ENCODE measurements around the gene SLC4A5. TPM values are rescaled to one million over a fixed set of nuclear protein-coding genes. Genes with fewer than 3 reads are reported as not detected.

SLC4A5 gene
- polyA plus RNA-seq, 1 of the 3 experiments (the other 2 are of a cell fraction): 0.25 TPM

DNA sequence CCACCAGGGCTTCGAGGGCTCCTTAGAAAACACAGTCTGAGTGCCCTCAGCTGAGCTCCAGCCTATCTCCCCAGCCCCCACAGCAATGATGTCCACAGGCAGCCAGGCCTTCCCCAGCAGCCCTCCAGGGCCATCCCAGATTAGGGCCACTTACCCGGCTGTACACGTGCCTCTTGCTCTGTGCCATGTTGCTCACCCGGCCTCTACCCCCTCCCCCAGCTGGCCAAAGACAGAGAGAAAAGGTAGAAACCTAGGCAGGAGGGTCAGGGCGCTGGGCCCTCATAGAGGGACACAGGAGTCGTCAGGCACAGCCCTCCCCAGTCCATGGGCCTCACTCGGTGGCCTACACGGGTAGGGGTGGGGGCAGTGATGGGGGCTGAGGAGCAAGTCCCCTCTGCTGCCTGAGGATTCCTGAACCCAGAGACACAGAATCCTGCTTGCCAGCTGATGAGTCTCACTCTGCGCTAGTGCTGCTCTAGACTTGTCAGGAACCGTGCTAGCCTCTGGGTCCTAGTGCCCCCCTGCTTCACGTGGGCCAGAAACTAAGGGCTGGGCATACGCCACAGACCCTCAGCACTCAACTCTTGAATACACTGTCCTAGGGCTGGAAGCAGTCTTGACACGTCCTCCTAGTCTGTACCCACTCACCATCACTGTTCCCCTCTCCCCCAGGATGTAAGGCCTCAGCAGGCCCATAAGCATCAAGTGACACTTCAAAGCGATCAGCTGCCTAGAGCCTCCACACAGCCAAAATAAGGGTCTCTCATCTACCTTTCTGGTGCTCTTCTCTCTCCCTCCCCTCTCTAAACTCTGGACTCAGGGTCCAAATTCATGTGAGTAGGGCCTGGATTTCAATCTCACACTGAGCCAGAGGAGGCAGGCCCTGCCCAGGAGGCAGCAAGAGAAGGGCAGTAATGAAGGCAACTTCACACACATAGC lies 36.9 kb upstream of the SLC4A5 start, which contains the start of gene DCTN1 (continued):
- TF ChIP-seq, protein P1, sequence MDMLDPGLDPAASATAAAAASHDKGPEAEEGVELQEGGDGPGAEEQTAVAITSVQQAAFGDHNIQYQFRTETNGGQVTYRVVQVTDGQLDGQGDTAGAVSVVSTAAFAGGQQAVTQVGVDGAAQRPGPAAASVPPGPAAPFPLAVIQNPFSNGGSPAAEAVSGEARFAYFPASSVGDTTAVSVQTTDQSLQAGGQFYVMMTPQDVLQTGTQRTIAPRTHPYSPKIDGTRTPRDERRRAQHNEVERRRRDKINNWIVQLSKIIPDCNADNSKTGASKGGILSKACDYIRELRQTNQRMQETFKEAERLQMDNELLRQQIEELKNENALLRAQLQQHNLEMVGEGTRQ (IDR thresholded peaks at IDR 0.05; ENCODE audit: borderline replicate concordance, low read depth, low read length): no peak
- no peak for TF ChIP-seq TAF1 (IDR thresholded peaks at IDR 0.05; ENCODE audit: borderline replicate concordance, low read depth, low read length)
- TF ChIP-seq, protein P2, sequence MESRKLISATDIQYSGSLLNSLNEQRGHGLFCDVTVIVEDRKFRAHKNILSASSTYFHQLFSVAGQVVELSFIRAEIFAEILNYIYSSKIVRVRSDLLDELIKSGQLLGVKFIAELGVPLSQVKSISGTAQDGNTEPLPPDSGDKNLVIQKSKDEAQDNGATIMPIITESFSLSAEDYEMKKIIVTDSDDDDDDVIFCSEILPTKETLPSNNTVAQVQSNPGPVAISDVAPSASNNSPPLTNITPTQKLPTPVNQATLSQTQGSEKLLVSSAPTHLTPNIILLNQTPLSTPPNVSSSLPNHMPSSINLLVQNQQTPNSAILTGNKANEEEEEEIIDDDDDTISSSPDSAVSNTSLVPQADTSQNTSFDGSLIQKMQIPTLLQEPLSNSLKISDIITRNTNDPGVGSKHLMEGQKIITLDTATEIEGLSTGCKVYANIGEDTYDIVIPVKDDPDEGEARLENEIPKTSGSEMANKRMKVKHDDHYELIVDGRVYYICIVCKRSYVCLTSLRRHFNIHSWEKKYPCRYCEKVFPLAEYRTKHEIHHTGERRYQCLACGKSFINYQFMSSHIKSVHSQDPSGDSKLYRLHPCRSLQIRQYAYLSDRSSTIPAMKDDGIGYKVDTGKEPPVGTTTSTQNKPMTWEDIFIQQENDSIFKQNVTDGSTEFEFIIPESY (IDR thresholded peaks at IDR 0.05; ENCODE audit: borderline replicate concordance, low read depth): no peak
- no peak for TF ChIP-seq RFX5 (IDR thresholded peaks at IDR 0.05; ENCODE audit: low read length)
- TF ChIP-seq GATA2 (CRISPR knock-in tag; IDR thresholded peaks at IDR 0.05): peak; percentile 9; the same call in 1 of the 2 replicates
- no peak for TF ChIP-seq YY1 (IDR thresholded peaks at IDR 0.05; ENCODE audit: low read depth)
- no peak for TF ChIP-seq NFIC (IDR thresholded peaks at IDR 0.05; ENCODE audit: borderline replicate concordance)
- TF ChIP-seq ELF1 (IDR thresholded peaks at IDR 0.05): no peak
- TF ChIP-seq, protein P3, sequence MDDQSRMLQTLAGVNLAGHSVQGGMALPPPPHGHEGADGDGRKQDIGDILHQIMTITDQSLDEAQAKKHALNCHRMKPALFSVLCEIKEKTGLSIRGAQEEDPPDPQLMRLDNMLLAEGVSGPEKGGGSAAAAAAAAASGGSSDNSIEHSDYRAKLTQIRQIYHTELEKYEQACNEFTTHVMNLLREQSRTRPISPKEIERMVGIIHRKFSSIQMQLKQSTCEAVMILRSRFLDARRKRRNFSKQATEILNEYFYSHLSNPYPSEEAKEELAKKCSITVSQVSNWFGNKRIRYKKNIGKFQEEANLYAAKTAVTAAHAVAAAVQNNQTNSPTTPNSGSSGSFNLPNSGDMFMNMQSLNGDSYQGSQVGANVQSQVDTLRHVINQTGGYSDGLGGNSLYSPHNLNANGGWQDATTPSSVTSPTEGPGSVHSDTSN (IDR thresholded peaks at IDR 0.05): peak; percentile 59
- TF ChIP-seq RAD21 (IDR thresholded peaks at IDR 0.05; ENCODE audit: low read length): no peak
- no peak for TF ChIP-seq NRF1 (IDR thresholded peaks at IDR 0.05; ENCODE audit: low read depth, low read length)
- TF ChIP-seq, protein P4, sequence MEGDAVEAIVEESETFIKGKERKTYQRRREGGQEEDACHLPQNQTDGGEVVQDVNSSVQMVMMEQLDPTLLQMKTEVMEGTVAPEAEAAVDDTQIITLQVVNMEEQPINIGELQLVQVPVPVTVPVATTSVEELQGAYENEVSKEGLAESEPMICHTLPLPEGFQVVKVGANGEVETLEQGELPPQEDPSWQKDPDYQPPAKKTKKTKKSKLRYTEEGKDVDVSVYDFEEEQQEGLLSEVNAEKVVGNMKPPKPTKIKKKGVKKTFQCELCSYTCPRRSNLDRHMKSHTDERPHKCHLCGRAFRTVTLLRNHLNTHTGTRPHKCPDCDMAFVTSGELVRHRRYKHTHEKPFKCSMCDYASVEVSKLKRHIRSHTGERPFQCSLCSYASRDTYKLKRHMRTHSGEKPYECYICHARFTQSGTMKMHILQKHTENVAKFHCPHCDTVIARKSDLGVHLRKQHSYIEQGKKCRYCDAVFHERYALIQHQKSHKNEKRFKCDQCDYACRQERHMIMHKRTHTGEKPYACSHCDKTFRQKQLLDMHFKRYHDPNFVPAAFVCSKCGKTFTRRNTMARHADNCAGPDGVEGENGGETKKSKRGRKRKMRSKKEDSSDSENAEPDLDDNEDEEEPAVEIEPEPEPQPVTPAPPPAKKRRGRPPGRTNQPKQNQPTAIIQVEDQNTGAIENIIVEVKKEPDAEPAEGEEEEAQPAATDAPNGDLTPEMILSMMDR (IDR thresholded peaks at IDR 0.05): no peak

DNA sequence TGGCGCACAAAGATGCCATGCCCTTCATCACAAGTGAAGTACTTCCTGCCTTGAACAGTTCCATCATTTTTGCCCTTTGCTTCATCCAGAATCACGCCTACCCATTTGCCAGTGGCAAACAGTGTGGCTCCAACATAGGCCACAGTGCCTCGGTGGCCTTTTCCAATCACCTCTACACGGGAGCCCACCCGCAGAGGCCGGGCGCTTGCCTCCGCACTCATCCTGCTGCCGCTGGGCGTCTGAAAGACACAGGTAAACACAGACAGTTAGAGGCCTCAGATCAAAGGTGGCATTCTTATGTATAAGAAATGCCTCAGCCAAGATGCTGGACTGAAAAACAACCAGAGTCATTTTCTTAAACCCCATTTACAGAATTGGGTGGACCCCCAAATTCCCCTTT lies 34.8 kb upstream of the SLC4A5 start:
- no peak overlapping the region for H3K9ac ChIP-seq
- 94% methylated on average over 10 of the region's 10 CpGs for WGBS (ENCODE audit: low lambda C conversion rate)
- H3K4me1 ChIP-seq (ENCODE audit: control insufficient read depth in 1 of 2, insufficient read depth in 2 of 2, low read depth in 1 of 2, low read length in 1 of 2): peaks cover 12 to 38% of the 10 kb centered on the region in 2 experiments; a peak in 2 of 4 replicates
- H3K9me2 ChIP-seq: no peaks in the 10 kb centered on the region
- no peaks in the 10 kb centered on the region for H3K9me3 ChIP-seq
- POLR2A ChIA-PET: no interaction called here
- H3K4me2 ChIP-seq: no peak overlapping the region
- H2AFZ ChIP-seq (ENCODE audit: low read depth): no peak overlapping the region
- no peaks in the 10 kb centered on the region for H3F3A ChIP-seq (replicated peaks; ENCODE audit: insufficient read depth)
- DNase-seq: no peak
- CTCF ChIA-PET: no interaction called here
- no peak overlapping the region for H3K27ac ChIP-seq (ENCODE audit: low read depth in 2 of 2, low read length in 1 of 2)
- peaks cover 62% of the 10 kb centered on the region for H3K79me2 ChIP-seq (ENCODE audit: insufficient read depth)
- H3K27me3 ChIP-seq (ENCODE audit: insufficient read depth): no peaks in the 10 kb centered on the region
- H3K36me3 ChIP-seq (replicated peaks in 1 of 2; ENCODE audit: control insufficient read depth in 1 of 2, insufficient read depth in 2 of 2, low read length in 1 of 2): peaks cover 0 to 24% of the 10 kb centered on the region in 2 experiments
- peaks cover 44% of the 10 kb centered on the region for H4K20me1 ChIP-seq (ENCODE audit: insufficient read depth)
- no peak overlapping the region for H3K4me3 ChIP-seq (ENCODE audit: low read depth in 2 of 2, low read length in 1 of 2)
- TF ChIP-seq, protein P5, sequence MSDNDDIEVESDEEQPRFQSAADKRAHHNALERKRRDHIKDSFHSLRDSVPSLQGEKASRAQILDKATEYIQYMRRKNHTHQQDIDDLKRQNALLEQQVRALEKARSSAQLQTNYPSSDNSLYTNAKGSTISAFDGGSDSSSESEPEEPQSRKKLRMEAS (IDR thresholded peaks at IDR 0.05; ENCODE audit: low read depth): no peak
- TF ChIP-seq RFX5 (IDR thresholded peaks at IDR 0.05; ENCODE audit: low read length): no peak
- no peak for TF ChIP-seq EZH2phosphoT487 (IDR thresholded peaks at IDR 0.05; ENCODE audit: borderline replicate concordance, low read depth)
- TF ChIP-seq, protein P3 (IDR thresholded peaks at IDR 0.05): no peak
- TF ChIP-seq, protein P1 (IDR thresholded peaks at IDR 0.05; ENCODE audit: borderline replicate concordance, low read depth, low read length): no peak
- no peak for TF ChIP-seq TAF1 (IDR thresholded peaks at IDR 0.05; ENCODE audit: borderline replicate concordance, low read depth, low read length)
- TF ChIP-seq SIN3A (IDR thresholded peaks at IDR 0.05; ENCODE audit: borderline replicate concordance, low read depth, low read length): no peak
- TF ChIP-seq YY1 (IDR thresholded peaks at IDR 0.05; ENCODE audit: low read depth): no peak
- no peak for TF ChIP-seq POLR2AphosphoS5 (IDR thresholded peaks at IDR 0.05; ENCODE audit: low read depth, low read length)
- no peak for TF ChIP-seq RAD21 (IDR thresholded peaks at IDR 0.05; ENCODE audit: low read length)
- TF ChIP-seq NRF1 (IDR thresholded peaks at IDR 0.05; ENCODE audit: low read depth, low read length): no peak
- no peak for TF ChIP-seq GATA2 (CRISPR knock-in tag; IDR thresholded peaks at IDR 0.05)
- no peak for TF ChIP-seq TEAD4 (IDR thresholded peaks at IDR 0.05; ENCODE audit: borderline replicate concordance, insufficient read depth)
- no peak for TF ChIP-seq TCF12 (IDR thresholded peaks at IDR 0.05)
- no peak for TF ChIP-seq MXI1 (IDR thresholded peaks at IDR 0.05; ENCODE audit: low read depth, low read length)
- TF ChIP-seq FOXM1 (IDR thresholded peaks at IDR 0.05; ENCODE audit: low read depth): no peak
- no peak for TF ChIP-seq ELF1 (IDR thresholded peaks at IDR 0.05)
